Occipital lobe (tissue), 2 donors: Measurements from ENCODE around the gene PPP1R12C. TPM values are rescaled to one million over a fixed set of nuclear protein-coding genes. Genes with fewer than 3 reads are reported as not detected.
"Not testable (repeated sequence)": the region's sequence is repeated elsewhere in the genome, so short reads cannot be mapped to it uniquely, and the experiment has no call there.

Experiments
- DNase-seq: peaks from one replicate; lab custom pipeline; 2025; lab: John Stamatoyannopoulos, UW
- total RNA-seq: library from RNA; depleted of rRNA; stranded (reverse); fragments of >200 nt; gene quantifications from one replicate; pipeline ENCODE4 v1.2.3, GENCODE V29; 2014

PPP1R12C gene
- total RNA-seq, 1 donor from 2014 or later = 20.7 TPM

DNA sequence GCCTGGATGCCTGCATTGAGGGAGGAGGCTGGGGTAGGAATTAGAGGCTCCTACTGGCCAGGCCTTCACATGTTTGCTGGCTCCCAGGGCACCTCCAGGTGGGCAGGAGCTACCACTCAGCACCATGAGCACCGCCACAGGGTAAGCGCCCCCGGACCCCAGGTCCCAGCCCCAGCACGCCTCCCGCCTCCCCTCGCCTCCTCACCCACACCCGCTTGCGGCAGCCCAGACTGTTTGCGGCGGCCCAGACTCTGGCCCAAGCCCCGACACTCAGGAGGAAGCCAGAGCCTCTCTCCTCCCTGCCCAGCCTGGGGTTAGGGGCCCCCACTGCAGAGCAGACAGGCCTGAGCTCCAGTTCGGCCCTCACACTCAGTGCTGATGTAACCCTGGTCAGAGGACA is 41.1 kb downstream of the PPP1R12C start:
- no peak for DNase-seq

DNA sequence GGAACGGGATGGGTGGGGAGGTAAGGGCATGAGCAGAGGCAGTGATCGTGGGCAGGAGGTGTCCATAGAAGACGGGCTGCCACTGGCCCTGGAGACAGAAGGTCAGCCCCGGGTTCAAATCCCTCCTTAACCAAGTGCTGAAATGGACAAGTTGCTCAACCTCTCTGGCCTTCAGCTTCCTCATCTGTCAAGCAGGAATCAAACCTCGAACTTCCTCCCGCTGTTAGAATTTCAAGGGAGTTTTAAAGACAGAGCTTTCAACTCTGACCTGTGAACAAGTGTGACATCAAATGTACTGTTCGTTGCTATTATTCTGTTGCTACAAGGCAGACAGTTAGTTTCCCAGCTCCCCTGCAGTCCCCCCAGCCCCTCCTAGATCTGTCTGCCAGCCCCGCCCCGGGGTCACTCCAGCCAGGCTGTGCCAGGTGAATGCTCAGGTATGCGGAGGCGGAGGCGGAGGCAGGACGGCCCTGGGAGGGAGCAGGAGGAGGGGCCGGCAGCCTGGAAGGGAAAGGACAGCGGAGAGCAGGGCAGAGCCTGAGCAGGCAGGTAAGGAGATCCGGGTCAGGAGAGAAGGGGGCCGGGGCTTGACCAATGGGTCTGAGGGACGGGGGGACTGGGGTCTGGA is 42.0 kb downstream of the PPP1R12C start, which contains the start of gene EPS8L1:
EPS8L1 (plus strand) TSS at position 499 of the 628 bp plus-strand sequence. CDS start 576 bp downstream, outside the sequence.
- DNase-seq = no peak

DNA sequence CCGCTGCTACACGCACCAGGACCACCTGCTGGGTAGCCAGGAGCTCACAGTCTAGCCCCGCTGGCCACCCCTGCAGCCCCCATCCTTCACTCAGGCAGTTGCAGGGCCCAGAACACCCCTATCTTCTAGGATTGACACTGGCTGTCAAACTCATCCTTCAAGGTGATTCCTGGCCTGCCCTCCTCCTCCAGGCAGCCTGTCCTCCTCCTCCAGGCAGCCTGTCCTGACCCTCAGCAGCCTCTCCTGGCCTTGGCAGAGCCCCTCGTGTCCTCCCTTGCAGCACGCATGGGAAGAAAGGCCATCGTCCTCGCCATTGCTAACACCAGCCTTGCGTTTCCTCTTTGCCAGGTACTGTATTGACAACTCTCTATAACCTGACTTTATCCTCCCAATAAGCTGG is 45.5 kb downstream of the PPP1R12C start:
- DNase-seq = no peak

- no peak for DNase-seq
These were observed 46.3 kb downstream of the PPP1R12C start for GRCh38 chr19:55071129-55071502.

GRCh38 chr19:55070466-55071128 is 46.8 kb downstream of the PPP1R12C start:
- no peak for DNase-seq

GRCh38 chr19:55069865-55070197 is 47.6 kb downstream of the PPP1R12C start:
- DNase-seq = no peak

DNA sequence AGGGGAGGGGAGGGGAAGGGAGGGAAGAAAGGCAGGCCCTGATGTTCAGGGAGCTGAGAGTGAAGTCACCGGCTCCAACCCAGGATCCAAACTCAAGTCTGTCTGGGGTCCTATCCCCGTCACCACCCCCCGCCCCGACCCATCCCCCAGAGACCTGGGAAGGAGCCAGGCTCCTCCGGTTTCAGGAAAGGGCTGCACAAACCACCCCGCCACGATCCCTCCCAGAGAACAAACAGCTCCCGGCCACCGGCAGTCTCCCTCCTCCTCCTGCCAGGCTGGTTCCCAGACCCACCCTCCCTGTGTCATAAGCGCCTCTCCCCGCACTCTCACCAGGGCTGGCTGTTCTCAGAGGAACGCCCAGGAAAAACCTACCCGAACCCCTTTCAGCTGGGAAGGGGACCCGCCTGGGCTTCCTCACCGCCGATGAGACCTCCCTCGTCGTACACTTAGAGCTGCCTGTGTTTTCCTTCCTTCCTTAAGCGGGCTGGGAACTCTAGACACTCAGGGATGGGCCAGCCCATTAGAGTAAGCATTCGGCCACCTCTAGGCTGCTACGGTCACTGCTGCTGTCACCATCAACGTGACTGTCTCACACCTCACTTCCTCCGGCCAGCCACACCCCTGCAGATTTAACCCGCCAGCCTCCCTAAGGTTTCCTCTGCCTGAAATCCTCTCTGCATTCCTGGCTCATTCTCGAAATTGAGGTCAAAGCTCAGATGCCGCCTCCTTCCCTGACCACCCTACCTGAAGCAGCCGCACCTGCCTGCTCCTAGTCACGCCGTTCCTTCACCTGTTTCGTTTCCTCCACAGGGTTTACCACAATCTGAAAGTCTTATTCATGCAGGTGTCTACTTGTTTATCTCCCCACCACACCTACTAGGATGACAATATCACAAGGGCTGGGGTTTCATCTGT is 48.2 kb downstream of the PPP1R12C start:
- no peak for DNase-seq

- DNase-seq = no peak
These were observed 49.6 kb downstream of the PPP1R12C start for GRCh38 chr19:55067869-55068268.

GRCh38 chr19:55066107-55066709 is 51.2 kb downstream of the PPP1R12C start:
- DNase-seq = no peak

DNA sequence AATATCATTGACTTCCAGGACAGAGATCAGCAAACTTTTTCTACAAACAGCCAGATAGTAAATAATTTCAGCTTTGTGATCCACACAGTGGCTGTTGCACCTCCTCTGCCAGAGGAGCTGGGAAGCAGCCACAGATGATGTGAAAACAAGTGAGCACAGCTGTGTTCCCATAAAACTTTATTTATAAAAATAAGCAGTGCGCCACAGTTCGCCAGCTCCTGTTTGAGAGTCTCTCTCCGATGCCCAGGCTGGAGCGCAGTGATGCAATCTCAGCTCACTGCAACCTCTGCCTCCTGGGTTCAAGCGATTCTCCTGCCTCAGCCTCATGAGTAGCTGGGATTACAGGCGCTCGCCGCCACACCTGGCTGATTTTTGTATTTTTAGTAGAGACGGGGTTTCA is 51.9 kb downstream of the PPP1R12C start:
- not testable (repeated sequence) for DNase-seq

- DNase-seq = no peak
These were observed 54.0 kb downstream of the PPP1R12C start for GRCh38 chr19:55063492-55063843.

GRCh38 chr19:55062735-55063491 is 54.5 kb downstream of the PPP1R12C start, which contains the start of gene RDH13:
Gene RDH13 (minus strand): TSS chr19:55063148. CDS start chr19:55063032, 116 bp downstream.
- DNase-seq = peak; percentile 88

DNA sequence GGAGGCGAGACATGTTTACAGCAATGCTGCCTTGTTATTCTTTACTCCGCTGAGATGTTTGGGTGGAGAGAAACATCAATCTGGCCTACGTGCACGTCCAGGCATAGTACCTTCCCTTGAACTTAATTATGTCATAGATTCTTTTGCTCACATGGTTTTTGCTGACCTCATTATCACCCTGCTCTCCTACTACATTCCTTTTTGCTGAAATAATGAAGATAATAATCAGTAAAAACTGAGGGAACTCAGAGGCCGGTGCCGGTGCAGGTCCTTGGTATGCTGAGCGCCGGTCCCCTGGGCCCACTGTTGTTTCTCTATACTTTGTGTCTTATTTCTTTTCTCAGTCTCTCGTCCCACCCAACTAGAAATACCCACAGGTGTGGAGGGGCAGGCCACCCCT is 57.1 kb downstream of the PPP1R12C start:
- DNase-seq = not testable (repeated sequence)

- no peak for DNase-seq
These were observed 58.4 kb downstream of the PPP1R12C start for GRCh38 chr19:55058781-55059610.

GRCh38 chr19:55056827-55057226 is 60.6 kb downstream of the PPP1R12C start:
- DNase-seq = no peak

GRCh38 chr19:55053735-55054134 is 63.7 kb downstream of the PPP1R12C start:
- no peak for DNase-seq

GRCh38 chr19:55050749-55051532 is 66.5 kb downstream of the PPP1R12C start:
- no peak for DNase-seq

DNA sequence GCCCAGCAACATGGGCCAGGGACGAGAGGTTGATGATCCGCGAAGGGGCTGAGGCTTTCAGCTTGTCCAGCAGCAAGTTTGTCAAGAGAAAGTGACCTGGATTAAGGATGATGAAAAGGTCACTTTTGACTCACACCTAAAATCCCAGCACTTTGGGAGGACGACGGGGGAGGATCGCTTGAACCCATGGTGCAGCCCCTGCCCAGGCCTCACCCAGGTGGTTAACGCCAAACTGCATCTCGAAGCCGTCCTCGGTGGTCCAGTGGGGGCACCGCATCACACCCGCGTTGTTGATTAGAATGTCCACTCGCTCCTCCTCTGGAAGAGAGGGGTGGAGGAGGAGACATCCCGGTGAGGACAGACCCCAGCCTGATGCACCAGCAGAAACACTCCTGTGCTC is 69.0 kb downstream of the PPP1R12C start:
- DNase-seq = no peak

GRCh38 chr19:55047951-55048350 is 69.5 kb downstream of the PPP1R12C start:
- DNase-seq = no peak
